HG02973 (cell line): ENCODE measurements around the gene SNAPC4.

Source experiments
- ATAC-seq: cut with Tn5 transposase; IDR thresholded peaks from one replicate; pipeline ENCODE4 v1.9.1; 2021; ENCODE audit warnings: moderate library complexity; ENCODE audit not compliant: unreplicated experiment

Gene SNAPC4, protein sequence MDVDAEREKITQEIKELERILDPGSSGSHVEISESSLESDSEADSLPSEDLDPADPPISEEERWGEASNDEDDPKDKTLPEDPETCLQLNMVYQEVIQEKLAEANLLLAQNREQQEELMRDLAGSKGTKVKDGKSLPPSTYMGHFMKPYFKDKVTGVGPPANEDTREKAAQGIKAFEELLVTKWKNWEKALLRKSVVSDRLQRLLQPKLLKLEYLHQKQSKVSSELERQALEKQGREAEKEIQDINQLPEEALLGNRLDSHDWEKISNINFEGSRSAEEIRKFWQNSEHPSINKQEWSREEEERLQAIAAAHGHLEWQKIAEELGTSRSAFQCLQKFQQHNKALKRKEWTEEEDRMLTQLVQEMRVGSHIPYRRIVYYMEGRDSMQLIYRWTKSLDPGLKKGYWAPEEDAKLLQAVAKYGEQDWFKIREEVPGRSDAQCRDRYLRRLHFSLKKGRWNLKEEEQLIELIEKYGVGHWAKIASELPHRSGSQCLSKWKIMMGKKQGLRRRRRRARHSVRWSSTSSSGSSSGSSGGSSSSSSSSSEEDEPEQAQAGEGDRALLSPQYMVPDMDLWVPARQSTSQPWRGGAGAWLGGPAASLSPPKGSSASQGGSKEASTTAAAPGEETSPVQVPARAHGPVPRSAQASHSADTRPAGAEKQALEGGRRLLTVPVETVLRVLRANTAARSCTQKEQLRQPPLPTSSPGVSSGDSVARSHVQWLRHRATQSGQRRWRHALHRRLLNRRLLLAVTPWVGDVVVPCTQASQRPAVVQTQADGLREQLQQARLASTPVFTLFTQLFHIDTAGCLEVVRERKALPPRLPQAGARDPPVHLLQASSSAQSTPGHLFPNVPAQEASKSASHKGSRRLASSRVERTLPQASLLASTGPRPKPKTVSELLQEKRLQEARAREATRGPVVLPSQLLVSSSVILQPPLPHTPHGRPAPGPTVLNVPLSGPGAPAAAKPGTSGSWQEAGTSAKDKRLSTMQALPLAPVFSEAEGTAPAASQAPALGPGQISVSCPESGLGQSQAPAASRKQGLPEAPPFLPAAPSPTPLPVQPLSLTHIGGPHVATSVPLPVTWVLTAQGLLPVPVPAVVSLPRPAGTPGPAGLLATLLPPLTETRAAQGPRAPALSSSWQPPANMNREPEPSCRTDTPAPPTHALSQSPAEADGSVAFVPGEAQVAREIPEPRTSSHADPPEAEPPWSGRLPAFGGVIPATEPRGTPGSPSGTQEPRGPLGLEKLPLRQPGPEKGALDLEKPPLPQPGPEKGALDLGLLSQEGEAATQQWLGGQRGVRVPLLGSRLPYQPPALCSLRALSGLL (N-terminal part only)

DNA sequence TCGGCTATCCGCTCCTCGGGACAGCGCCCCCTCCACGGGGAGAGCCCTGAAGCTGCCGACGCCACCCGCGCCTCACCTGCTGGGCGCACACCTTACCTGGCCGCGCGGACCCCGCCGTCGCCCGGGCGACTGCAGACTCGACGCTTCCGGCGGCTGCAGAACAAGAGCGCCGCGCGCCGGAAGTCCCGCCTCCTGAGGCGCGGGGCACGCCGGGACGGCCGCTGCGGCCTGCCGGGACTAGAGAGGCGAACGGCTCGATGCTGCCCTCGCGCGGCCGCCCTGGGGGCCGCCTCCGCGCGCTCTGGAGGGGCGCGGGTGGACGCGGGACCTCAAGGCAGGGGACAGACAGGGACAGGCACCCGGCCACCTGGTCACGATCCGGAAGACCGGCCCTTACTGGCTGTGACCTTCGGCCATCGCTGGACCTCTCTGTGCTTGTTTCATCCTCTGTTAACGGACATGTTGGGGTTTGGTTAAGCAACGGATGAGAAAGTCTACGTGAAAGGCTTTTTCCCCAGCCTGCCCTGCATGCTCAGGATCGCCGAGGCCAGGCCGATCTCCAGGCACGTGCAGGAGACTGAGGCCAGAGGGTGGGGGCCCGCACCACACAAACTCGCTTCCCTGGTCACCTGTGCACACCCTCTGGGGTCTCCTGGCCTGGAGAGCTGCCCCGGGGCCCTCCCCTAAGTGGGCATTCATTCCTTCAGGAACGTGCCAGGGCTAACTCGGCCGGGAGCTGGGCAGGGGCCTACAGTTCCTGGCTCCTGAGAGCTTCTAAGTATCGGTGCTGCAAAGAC, at the start of gene SNAPC4:
TSS of gene SNAPC4 (minus strand) at position 133 of the 797 bp plus-strand sequence. CDS start 1,742 bp downstream, outside the sequence.
- ATAC-seq, result peak; percentile 51

DNA sequence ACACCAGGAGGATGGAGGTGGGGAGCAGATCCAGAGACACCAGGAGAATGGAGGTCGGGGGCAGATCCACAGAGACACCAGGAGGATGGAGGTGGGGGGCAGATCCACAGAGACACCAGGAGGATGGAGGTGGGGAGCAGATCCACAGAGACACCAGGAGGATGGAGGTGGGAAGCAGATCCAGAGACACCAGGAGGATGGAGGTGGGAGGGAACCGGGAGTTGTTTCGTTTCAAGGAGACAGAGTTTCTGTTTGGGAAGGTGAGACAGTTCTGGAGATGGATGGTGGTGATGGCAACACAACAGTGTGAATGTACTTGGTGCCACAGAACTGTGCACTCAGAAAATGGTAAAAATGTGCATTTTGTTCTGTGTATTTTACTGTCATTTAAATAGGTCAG, 48.7 kb upstream of the SNAPC4 start:
- no peak for ATAC-seq

GRCh38 chr9:136447173-136447778, 47.3 kb upstream of the SNAPC4 start:
- no peak for ATAC-seq

GRCh38 chr9:136445799-136446198, 45.8 kb upstream of the SNAPC4 start:
- no peak for ATAC-seq

DNA sequence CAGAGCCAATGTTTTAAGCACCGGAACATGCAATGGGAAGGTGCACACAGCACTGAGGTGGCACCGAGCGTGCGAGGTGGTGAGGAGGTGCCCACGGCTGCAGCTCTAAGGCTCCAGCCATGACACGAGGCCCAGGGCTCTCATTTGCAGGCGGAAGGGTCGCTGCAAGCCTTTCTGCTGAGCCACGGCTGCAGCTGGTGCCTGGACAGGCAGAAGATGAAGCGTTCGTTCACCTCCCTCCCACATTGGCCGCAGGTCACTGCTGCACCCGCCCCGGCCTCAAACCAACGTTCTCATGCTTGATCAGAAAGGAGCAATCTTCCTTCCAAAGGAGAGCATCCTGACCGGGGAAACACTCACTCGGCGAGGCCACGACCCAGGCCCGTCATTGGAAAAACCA, 44.1 kb upstream of the SNAPC4 start:
- ATAC-seq, result no peak

DNA sequence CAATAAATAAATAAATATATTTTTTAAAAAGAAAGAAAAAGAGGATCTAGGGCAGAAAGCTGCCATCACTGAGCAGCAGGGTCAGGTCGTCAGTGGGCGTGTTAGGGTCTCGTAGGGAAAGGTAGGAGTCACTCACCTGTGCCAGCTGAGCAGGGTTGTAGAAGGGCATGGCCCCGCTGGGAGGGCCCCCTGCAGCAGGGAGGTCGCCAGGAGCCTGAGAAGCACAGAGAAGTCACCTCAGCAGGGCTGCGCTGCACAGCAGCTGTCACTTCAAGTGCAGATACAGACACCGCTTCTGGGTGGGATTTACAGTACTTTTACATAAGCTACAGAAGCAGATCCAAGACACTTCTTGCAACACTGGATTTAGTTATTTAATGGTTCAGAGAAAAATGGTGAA, 43.7 kb upstream of the SNAPC4 start:
- no peak for ATAC-seq

DNA sequence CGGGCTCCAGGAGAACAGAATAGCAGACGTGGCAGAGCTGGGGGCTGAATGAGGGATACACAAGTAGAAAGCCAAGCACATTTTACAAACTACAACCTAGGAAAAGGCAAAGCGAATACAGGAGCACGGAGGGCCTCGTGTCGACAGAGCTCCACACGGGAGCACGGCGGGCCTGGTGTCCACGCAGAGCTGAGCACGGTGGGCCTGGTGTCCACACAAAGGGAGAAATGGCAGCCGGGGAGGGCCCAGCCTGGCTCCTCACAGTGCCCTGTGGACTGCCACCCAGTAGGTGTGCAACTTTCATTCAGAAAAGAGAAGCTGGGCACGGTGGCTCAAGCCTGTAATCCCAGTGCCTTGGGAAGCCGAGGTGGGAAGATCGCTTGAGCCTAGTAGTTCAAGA, 43.1 kb upstream of the SNAPC4 start:
- no peak for ATAC-seq

DNA sequence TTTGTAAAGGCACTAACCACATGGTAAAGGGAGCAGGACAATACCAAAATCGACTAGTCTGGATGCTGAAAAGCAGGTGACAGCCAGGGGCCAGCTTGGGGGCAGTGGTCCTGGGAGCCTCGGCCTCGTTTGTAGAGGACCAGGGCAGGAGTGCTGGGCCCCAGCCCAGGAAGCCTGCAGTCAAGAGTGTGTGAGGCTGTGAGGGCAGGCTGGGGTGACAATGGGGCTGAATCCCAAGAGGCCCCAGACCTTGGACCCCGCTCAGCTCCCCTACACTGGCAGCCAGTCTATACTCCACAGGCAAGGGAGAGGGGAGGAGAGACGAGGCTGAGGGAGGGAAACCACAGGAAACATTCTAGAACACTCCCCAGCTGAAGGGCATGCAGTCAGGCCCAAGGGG, 42.3 kb upstream of the SNAPC4 start:
- no peak for ATAC-seq

GRCh38 chr9:136441681-136442245, 41.8 kb upstream of the SNAPC4 start:
- ATAC-seq, result no peak

DNA sequence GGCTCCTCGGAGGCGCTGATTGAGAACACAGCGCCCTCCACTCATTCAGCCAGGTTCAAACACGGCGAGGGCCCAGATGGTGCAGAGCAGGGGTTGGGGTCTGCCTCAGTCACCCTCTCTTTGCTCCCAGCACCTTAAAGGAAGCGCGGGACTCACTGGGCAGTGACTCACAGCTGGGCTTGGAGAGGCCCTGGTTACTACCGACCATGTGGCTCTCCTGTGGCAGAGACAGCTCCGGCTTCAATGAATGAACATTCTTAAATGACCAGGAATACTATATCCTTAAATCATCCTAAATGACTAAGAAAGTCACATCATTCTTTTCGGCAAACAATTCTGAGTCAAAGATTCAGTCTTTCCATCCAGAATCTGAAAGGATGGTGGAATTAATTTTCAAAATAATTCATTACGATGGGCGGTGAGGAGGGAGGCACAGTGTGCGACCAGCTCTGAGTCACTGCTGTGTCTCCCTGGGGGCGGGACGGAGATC, 41.3 kb upstream of the SNAPC4 start:
- ATAC-seq, result no peak

- peak; percentile 55 for ATAC-seq
These were observed 39.8 kb upstream of the SNAPC4 start, which contains the start of gene INPP5E for GRCh38 chr9:136439481-136440408. INPP5E (minus strand) TSS chr9:136439845; CDS start chr9:136439419, 426 bp downstream.

GRCh38 chr9:136438548-136439480, 38.8 kb upstream of the SNAPC4 start:
- peak; percentile 38 for ATAC-seq

DNA sequence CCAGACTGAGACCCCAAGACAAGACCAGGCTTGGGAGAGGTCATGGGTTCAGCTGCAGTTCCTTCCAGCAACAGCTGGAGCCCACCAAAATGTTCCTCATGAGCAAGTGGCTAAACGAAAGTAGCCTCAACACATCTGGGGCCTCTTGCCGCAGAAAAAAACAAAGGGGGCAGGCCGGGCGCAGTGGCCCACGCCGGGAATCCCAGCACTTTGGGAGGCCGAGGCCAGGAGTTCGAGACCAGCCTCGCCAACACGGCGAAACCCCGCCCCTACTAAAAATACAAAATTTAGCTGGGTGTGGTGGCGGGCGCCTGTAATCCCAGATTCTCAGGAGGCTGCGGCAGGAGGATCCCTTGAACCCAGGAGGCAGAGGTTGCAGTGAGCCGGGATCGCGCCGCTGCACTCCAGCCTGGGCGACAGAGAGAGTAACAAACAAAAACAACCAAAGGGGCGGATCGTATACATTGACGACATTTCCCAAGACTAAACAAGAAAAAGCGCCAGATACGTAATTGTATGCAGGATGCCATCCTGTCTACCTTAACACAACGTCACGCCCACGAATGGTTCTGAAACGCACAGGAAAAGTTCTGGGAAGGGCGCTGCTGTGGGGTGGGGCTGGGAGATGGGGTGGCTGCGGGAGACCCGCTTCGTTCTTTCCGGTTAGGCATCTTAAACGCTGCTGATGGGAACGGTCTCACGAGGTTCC, 38.0 kb upstream of the SNAPC4 start:
- no peak for ATAC-seq

DNA sequence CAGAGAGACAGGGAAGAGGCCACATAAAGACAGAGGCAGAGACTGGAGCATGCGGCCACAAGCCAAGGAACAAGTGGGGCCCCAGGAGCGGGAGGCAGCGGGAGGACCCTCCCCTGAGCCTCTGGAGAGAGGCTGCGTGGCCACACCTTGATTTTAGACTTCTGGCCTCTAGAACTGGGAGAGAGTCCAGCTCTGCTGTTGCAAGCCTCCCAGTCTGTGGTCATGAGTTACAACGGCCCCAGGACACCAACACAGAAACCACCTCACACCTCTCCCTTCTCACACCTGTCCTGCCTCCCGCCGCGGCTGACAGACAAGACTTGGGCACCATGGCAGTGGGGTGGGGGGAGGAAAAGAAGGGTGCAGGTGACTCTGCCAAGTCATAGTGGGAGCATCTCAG, 37.5 kb upstream of the SNAPC4 start:
- ATAC-seq, result no peak

GRCh38 chr9:136436055-136436634, 36.2 kb upstream of the SNAPC4 start:
- ATAC-seq, result no peak

- no peak for ATAC-seq
These were observed 34.7 kb upstream of the SNAPC4 start for GRCh38 chr9:136434580-136435169.
